ENCODE data around the gene ZNF337. TPM values are rescaled to one million over a fixed set of nuclear protein-coding genes. Genes with fewer than 3 reads are reported as not detected.
"Not testable (repeated sequence)": the region's sequence is repeated elsewhere in the genome, so short reads cannot be mapped to it uniquely, and the experiment has no call there.

ZNF337 gene
- total RNA-seq, 1 experiment from 2014 or later = 4.1 TPM

GRCh38 chr20:25695532-25696370 lies 902 bp downstream of the ZNF337 start:
- peak; percentile 9 for DNase-seq (ENCODE audit: low read depth)

- no peak for DNase-seq (ENCODE audit: low read depth)
Measured at GRCh38 chr20:25692499-25692898, 4.2 kb downstream of the ZNF337 start.

DNA sequence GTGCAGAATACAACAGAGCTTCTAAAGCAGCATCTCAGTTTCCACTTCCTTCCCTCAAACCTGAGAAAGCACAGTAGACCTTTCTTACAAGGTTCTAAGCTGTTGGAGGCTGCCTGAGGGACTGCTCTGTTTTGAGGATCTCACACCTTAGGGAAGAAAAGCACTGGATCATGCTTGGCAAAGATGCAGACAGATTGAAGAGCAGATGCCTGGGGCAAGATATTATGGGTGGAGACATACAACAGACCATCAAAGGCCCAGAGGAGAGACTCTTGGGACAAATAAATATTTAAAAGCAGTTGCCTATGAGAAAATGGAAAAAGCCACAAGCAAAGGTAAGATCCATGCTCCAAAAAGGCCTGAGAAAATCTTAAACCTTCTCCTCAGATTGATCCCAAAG lies 6.2 kb downstream of the ZNF337 start:
- DNase-seq (ENCODE audit: low read depth) = no peak

- no peak for DNase-seq (ENCODE audit: low read depth)
Measured at GRCh38 chr20:25686081-25687067, 10.3 kb downstream of the ZNF337 start.

DNA sequence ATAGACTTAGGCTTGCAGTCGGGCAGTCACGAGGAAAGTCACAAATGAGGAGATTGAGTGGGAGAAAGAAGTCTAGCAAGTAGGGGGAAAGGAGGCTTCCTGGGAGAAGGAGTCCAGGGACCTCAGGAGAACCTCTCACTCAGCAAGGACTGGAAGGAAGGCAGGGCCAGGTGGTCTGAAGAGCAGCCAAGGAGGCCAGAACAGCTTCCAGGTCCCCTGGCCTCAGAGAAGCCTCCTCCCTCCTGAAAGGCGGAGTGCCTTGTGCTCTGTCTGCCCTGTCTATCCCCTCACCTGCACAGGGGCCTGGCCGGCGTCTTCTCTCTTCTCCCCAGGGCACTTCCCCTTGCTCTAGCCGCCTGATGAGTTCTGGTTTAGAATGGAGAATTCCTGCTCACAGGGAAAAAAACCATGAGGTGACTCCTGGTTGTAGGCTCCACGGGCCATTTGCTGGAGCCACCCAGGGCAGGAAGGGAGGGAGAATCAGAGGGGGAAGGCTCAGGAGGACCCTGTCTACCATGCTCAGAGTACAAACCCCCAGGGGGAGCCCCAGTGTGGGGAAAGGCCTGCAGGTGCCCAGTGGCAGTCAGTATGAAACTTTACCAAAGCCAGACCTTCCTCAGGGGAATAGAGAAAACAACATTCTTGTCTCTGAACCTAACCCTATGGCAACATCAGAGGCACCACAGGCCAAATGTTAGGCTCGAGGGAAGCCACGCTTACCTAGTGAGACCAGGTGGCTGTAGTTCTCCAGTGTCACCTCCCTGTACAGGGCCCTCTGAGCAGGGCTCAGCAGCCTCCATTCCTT lies 11.2 kb downstream of the ZNF337 start:
- no peak for DNase-seq (ENCODE audit: low read depth)

DNA sequence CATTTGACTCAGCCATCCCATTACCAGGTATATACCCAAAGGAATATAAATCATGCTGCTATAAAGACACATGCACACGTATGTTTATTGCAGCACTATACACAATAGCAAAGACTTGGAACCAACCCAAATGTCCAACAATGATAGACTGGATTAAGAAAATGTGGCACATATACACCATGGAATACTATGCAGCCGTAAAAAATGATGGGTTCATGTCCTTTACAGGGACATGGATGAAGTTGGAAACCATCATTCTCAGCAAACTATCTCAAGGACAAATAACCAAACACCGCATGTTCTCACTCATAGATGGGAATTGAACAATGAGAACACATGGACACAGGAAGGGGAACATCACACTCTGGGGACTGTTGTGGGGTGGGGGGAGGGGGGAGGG lies 12.8 kb downstream of the ZNF337 start:
- DNase-seq (ENCODE audit: low read depth) = not testable (repeated sequence)

GRCh38 chr20:25683050-25683449 lies 13.6 kb downstream of the ZNF337 start:
- DNase-seq (ENCODE audit: low read depth) = no peak

DNA sequence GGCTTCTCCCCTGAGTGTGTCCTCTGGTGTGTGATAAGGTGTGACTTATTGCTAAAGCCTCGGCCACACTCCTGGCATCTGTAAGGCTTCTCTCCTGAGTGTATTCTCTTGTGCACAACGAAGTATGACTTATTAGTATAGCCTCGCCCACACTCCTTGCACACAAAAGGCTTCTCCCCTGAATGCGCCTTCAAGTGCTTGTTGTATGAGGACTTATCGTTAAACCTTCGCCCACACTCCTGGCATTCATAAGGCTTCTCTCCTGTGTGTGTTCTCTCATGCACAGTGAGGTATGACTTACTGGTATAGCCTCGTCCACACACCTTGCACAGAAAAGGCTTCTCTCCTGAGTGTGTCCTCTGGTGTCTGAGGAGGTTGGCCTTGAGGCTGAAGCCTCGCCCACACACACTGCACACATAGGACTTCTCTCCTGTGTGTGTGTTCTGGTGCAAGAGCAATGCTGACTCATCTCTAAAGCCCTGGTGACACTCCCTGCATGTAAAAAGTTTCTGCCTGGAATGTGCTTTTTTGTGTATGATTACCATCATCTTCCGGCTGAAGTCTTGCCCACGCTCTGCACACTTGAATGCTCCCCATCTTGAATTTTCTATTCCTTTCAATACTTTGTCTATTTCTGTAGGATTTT lies 20.4 kb downstream of the ZNF337 start:
- DNase-seq (ENCODE audit: low read depth) = no peak

- no peak for DNase-seq (ENCODE audit: low read depth)
Measured at GRCh38 chr20:25675161-25675560, 21.5 kb downstream of the ZNF337 start.

DNA sequence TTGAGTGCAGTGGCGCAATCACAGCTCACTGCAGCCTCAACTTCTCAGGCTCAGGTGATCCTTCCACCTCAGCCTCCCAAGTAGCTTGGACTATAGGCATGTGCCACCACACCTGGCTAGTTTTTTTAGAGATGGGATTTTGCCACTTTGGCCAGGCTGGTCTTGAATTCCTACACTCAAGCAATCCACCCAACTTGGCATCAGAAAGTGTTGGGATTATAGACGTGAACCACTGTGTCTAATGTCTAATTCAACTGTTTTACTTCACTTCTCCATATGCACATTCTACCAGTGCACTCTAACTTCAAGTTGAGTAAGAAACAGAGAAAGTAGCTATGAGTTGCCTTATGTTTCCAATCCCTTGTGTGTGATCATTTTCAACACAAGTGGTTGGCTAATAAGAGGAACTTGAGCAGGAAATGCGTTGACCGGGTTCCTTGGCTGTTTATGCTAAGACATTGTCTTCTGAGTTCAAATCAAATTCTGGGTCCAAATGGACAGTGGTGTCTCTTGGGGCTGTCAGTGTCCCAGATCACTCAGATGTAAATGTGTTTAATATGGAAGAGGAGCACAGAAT lies 23.9 kb downstream of the ZNF337 start:
- DNase-seq (ENCODE audit: low read depth) = no peak

DNA sequence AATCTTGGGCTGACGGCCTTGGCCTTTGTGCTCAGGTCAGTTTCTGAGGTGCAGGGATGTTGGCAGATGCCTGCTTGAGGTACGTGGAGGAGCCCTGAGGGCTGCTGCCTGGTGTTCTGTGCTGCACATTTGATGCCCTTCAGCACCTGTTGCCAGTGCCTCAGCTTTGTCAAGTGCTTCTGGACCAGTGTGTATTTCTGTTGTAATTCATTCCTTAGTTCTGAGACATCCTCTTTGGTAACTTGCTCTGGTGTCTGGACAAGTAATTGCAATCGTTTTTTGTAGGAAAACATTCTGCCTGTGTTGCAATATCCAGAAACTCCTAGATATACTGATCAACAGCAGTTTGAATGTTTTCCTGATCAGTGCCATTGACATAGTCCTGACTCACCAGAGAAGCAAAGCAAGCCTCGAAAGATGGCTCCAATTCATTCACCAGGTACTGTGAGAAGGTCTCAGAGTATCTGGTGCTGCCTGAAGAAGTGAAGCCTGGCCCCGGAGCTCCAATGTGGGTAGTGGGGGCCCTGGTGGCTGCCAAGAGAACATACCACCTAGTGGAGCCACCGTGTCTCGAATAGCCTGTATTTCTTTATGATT lies 26.7 kb downstream of the ZNF337 start:
- DNase-seq (ENCODE audit: low read depth) = no peak

DNA sequence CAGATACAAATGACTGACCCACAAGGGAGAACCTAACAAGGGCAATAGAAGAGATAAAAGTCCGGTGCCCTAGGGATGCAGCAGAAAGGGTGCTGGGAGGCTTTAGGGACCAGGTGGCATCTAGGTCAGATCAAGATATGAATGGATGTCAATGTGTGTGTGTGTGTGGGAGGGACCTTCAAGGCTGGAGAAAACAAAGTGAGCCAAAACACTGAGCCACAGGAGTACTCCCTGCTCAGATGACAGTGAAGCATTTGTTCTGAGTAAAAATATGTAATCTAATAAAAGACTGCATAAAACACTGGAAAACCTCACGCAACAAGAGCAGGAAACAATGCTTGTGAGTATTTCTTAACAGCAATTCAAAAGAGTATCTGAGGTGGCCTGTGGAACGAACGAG lies 28.2 kb downstream of the ZNF337 start:
- DNase-seq (ENCODE audit: low read depth) = no peak

DNA sequence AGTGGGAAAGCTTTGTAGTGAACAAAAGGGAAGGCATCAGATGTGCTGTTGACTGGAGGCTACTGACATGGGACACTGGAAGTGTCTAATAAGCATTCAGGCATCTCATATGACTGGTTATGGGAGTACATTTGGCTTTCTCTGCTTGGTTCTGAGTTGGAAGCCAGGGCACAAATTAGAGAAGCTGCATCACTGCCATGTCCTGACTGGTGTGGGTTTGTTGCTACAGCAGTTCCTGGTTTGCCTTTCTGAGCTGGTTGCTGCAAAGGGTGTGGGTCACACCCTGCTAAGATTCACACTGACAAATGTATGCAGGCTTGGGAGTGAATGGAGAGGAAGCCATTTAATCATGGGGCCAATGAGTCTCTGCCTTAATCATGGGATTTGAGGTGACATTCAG lies 36.7 kb downstream of the ZNF337 start:
- no peak for DNase-seq (ENCODE audit: low read depth)

GRCh38 chr20:25654487-25654886 lies 42.2 kb downstream of the ZNF337 start:
- DNase-seq (ENCODE audit: low read depth) = no peak

- not testable (repeated sequence) for DNase-seq (ENCODE audit: low read depth)
Measured at GRCh38 chr20:25652866-25653265, 43.8 kb downstream of the ZNF337 start.

DNA sequence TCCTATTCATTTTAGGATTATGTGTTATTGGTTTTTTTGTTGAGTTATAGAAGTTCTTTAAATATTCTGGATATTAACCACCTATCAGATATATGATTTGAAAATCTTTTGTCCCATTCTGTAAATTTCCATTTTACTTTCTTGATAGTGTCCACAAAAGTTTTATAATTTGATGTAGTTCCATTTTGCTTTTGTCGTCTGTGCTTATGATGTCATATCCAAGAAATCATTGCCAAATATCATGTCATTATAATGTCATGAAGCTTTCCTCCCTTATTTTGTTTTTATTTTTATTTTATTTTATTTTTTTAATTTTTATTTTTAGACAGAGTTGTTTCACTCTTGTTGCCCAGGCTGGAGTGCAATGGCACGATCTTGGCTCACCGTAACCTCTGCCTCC lies 51.8 kb downstream of the ZNF337 start:
- no peak for DNase-seq (ENCODE audit: low read depth)

- no peak for DNase-seq (ENCODE audit: low read depth)
Measured at GRCh38 chr20:25643716-25644115, 52.9 kb downstream of the ZNF337 start.

GRCh38 chr20:25637247-25637646 lies 59.4 kb downstream of the ZNF337 start:
- no peak for DNase-seq (ENCODE audit: low read depth)

GRCh38 chr20:25632940-25633790 lies 63.5 kb downstream of the ZNF337 start:
- peak; percentile 35 for DNase-seq (ENCODE audit: low read depth)

GRCh38 chr20:25630615-25631014 lies 66.0 kb downstream of the ZNF337 start:
- not testable (repeated sequence) for DNase-seq (ENCODE audit: low read depth)

Data from Daoy (cell line).